Spinal cord (tissue), 10 donors: ENCODE measurements around the gene PPP5C. TPM values are rescaled to one million over a fixed set of nuclear protein-coding genes. Genes with fewer than 3 reads are reported as not detected.
"Not testable (repeated sequence)": the region's sequence is repeated elsewhere in the genome, so short reads cannot be mapped to it uniquely, and the experiment has no call there.

Source experiments
- DNase-seq, 6 donors: peaks; one replicate each; pipeline versions ENCODE4 v3.0.0 to v3.0.0-alpha.2; 2013 to 2015; ENCODE audit warnings: low spot score in 6 of 6, low read depth in 4 of 6
- H3K27ac ChIP-seq: one replicate; pipeline ENCODE4 v1.5.1; 2013; ENCODE audit warnings: low read depth, low read length, control low read depth
- H3K27me3 ChIP-seq: one replicate; pipeline ENCODE4 v1.6.1; 2013; ENCODE audit warnings: low read length; ENCODE audit not compliant: control insufficient read depth, insufficient read depth
- H3K36me3 ChIP-seq: one replicate; pipeline ENCODE4 v1.6.1; 2013; ENCODE audit warnings: low read length; ENCODE audit not compliant: control insufficient read depth, insufficient read depth
- H3K4me1 ChIP-seq: one replicate; pipeline ENCODE4 v1.6.1; 2013; ENCODE audit warnings: low read length; ENCODE audit not compliant: control insufficient read depth, insufficient read depth
- H3K4me3 ChIP-seq: one replicate; pipeline ENCODE4 v1.5.1; 2013; ENCODE audit warnings: low read depth, low read length, control low read depth
- H3K9me3 ChIP-seq: one replicate; pipeline ENCODE4 v1.6.1; 2013; ENCODE audit warnings: low read length; ENCODE audit not compliant: control insufficient read depth, insufficient read depth
- WGBS: methylation state at CpG from one replicate; pipeline ENCODE4 v1.1.5; 2013; ENCODE audit warnings: missing lambda C conversion rate; ENCODE audit not compliant: insufficient coverage; 5-methylcytosine and 5-hydroxymethylcytosine counted together
- polyA plus RNA-seq, 2 donors: library from polyadenylated mRNA; unstranded; fragments of 120-200 nt; gene quantifications; one replicate each; pipeline ENCODE4 v1.2.1, GENCODE V29; 2013; ENCODE audit not compliant: insufficient read length in 2 of 2
- total RNA-seq, 2 donors: library from RNA; depleted of rRNA in 1 of 2; stranded (reverse); fragments of 120-200 nt in 1 of 2; fragments of >200 nt in 1 of 2; gene quantifications; one replicate each; pipeline versions ENCODE4 v1.2.3 to v1.2.4, GENCODE V29; 2013 to 2014
- donor health status: healthy.

PPP5C gene
- total and polyA plus RNA-seq, 4 donors = 52.5 to 158 (median 110) TPM

DNA sequence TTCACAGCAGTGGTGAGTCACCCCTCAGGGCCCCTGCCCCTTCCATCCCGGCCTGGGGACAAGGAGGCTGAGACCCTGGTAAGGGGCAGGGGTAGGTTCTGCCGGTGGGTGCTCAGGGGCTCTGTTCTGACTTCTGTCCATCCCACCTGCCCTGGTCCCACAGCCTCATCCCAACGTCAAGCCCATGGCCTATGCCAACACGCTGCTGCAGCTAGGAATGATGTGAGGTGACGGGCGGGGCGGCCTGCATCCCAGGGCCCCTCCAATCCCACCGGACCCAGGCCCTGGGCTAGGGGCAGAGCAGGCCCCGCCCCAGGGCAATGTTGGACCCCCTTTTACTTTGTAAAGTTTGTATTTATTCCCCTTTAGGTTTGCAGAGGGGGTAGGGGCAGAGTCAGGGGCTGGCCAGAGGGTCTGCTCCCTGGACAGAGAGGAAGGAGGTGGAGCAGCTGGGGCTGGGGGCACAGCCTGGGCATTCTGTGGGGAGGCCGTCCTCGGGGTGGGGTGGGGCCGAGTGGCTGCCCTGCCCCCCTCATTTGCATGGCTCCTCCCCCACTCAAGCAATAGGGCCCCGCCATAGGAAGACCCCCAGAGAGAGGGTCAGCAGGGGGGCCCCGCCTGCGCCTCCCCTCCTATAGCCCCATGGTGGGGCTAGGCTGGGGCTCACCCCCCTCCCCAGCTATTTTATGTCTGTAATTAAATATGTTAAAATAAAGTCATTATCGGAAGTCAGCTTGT lies 43.4 kb downstream of the PPP5C start:
- Histone ChIP-seq H3K27ac (no peak overlapping the region), H3K36me3 (peaks cover 76% of the 10 kb centered on the region), H3K27me3 (no peaks in the 10 kb centered on the region), H3K4me3 (no peak overlapping the region), H3K4me1 (peaks cover 19% of the 10 kb centered on the region), H3K9me3 (no peaks in the 10 kb centered on the region)
- DNase-seq = no peak
- WGBS = 95% methylated on average over 9 of the region's 16 CpGs

DNA sequence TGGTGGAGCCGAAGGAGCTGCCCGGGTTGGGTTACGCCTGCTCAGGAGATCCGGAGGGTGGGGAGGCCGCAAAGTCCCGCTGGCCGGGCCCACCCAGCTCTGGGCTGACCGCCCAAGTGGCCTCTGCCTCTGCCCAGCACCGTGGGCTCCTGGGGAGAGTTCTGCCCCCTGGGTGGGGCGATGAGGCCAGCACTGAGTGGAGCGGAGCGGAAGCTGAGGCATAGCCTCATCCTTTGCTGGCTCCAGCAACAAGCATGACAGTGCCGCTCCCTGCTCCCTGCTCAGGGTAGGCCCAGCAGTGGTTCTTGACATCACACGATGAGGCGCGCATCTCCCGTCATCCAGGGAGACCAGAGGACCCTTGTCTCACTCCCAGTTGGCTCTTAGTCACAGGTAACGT lies 44.0 kb downstream of the PPP5C start:
- H3K9me3 ChIP-seq = no peaks in the 10 kb centered on the region
- no peak overlapping the region for H3K27ac ChIP-seq
- DNase-seq = no peak
- no peak overlapping the region for H3K4me3 ChIP-seq
- 91% methylated on average over 18 of the region's 18 CpGs for WGBS
- peaks cover 21% of the 10 kb centered on the region for H3K4me1 ChIP-seq
- peaks cover 70% of the 10 kb centered on the region for H3K36me3 ChIP-seq
- H3K27me3 ChIP-seq = no peaks in the 10 kb centered on the region

DNA sequence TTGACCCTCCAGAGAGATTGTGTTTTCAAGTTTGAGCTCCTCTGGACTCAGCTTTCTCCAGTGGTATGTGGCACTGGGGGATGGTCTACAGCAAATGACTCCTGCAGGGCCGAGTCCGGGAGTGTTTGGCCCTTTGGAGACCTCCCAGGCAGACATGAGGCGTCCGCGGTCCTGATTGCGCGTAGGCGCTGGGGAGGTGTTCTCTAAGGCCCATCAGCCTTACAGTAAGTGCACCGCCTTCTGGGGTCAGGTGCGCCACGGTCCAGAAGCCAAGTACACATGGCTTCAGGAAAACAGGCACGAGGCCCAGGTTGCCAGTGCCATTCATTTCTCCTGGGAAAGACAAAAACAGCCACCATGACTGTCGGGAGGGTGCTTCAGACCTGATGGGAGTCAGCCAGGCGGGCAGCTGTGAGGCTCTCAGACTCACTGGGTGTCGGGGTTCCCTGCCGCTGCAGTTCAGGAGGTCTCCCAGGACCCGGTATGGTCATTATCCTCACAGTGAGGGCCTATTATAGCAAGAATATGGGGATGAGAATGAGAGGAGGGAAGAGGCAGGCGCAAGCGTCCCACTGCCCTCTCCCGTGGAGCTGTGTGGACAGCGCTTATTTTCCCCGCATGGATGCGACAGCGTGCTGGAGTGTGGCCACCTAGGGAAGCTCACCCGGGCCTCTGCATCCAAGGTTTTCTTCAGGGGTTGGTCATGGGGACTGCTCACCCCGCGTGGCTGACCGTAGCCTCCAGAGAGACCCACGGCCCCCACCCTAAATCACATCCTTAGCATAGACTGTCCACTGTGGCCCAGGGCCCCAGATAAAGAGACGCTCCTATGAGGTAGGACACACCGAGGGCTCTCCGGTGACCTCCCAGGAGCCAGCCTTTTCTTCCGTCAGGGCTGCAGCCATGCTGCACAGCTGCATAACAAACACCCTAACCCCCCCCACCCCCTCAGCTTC lies 44.7 kb downstream of the PPP5C start:
- Histone ChIP-seq H3K4me3 (no peak overlapping the region), H3K4me1 (peaks cover 23% of the 10 kb centered on the region), H3K27ac (peak overlapping the region; percentile 61), H3K9me3 (no peaks in the 10 kb centered on the region), H3K27me3 (no peaks in the 10 kb centered on the region), H3K36me3 (peaks cover 63% of the 10 kb centered on the region)
- WGBS = 78% methylated on average over 30 of the region's 33 CpGs
- no peak for DNase-seq

DNA sequence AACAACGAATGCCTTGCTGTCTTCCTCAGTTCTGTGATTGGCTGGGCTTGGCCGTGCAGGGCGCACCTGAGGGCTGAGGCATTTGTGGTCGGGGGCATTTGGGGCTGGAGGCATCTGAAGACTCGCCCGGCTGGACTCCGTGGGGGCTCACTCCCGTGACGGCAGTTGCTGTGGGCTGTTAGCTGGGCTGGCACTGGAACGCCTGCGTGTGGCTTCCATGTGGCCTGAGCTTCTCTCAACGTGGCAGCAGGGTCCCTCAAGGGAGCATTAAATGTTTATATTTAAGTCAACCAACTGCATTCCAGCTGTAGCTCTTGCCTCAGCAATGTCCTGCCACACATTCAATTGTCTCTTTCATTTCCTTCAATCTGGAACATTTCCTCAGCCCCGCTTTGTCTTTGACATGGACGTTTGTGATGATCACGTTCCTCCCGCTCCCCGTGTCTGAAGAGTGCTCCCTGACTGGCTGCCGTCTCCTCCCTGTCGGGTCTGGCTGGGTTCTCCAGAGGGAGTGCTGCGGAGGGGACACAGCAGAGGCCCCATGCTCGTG lies 45.4 kb downstream of the PPP5C start:
- Histone ChIP-seq H3K36me3 (peaks cover 56% of the 10 kb centered on the region), H3K27me3 (no peaks in the 10 kb centered on the region), H3K4me1 (peaks cover 23% of the 10 kb centered on the region), H3K27ac (peak overlapping the region; percentile 61), H3K9me3 (no peaks in the 10 kb centered on the region), H3K4me3 (no peak overlapping the region)
- WGBS = 41% methylated on average over 14 of the region's 21 CpGs
- peak in 1 of 6 donors; percentile 72 for DNase-seq

DNA sequence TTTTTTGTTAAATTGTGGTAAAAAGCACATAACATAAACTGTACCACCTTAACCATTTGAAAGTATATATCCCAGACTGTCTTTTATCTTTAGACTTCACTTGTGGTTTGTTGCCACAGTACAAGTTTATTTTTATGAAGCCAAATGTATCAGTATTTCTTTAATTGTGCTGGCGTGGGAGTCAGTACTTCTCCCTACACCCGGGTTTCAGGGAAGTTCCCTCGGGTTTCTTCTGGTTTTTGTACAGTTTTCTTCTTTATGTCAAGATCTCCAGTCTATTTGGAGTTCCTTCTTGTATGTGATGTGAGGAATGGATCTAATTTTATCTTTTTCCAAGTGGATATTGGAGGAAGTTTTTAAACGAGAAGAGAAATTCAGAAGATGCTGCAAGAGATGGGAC lies 46.0 kb downstream of the PPP5C start:
- no peak for DNase-seq
- no peaks in the 10 kb centered on the region for H3K9me3 ChIP-seq
- peaks cover 50% of the 10 kb centered on the region for H3K36me3 ChIP-seq
- peaks cover 23% of the 10 kb centered on the region for H3K4me1 ChIP-seq
- no peaks in the 10 kb centered on the region for H3K27me3 ChIP-seq
- no peak overlapping the region for H3K4me3 ChIP-seq
- H3K27ac ChIP-seq = no peak overlapping the region
- no CpG with 5 or more reads among the region's 4 CpGs for WGBS

DNA sequence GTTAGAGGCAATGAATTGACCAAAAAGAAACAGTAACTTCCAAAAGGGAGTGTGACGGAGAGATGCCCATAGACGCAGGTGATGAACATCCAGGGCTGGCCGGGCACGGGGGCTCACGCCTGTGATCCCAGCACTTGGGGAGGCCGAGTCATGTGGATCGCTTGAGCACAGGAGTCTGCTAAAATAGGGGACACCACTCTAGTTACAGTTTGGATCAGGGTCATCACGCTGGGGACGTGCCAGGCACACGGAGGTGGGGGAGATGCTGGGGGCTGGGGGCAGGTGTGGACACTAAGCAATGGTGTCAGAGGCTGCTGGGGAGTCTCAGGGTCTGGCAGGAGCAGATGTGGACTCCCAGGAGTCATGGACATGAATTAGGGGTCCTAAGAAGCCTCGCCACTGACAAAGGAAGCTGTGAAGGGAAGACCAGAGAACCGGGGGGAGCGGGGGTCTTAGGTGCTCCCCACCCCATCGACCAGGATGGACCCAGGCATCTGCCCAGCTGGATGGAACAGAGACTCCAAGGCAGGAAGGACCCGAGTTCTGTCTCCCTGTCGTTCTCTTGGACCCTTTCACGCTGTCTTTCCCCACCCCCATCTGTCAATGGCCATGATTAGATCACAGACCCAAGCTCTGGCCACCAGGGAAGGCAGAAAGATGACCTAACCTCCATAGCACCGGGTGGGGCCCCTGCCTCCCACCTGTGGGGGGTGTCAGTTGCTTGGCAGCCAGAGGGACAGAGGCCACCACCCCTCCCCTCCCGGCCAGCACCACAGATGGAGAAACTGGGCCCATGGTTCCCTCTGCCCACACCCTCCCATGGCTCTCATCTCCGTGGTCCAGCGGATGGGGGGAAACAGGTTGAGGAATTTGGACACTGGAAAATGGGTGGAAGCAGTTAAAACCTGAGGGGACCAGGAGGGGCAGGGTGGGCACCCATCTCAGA lies 46.8 kb downstream of the PPP5C start:
- Histone ChIP-seq H3K36me3 (peaks cover 42% of the 10 kb centered on the region), H3K9me3 (no peaks in the 10 kb centered on the region), H3K27me3 (no peaks in the 10 kb centered on the region), H3K4me1 (peaks cover 23% of the 10 kb centered on the region), H3K4me3 (no peak overlapping the region), H3K27ac (no peak overlapping the region)
- WGBS = 83% methylated on average over 17 of the region's 21 CpGs
- DNase-seq = no peak

DNA sequence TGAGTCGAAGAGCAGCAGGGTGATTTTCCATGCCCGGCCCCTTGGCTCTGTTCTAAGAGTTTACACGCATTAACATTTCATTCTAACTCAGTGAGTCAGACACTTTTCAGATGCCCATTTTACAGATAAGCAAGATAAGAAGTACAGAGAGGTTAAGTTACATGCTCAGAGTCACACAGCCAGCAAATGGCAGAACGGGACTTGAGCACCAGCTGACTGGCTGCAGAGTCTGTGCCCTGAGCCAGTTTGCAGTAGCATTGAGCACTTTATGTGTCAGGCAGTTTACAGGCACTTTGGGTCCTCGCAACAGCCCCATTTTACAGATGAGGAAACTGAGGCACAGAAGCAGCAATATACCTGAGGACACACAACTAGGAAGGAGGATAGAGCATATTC lies 47.5 kb downstream of the PPP5C start:
- Histone ChIP-seq H3K4me3 (no peak overlapping the region), H3K9me3 (no peaks in the 10 kb centered on the region), H3K4me1 (peaks cover 23% of the 10 kb centered on the region), H3K27me3 (no peaks in the 10 kb centered on the region), H3K36me3 (peaks cover 35% of the 10 kb centered on the region), H3K27ac (no peak overlapping the region)
- no peak for DNase-seq
- 100% methylated on average over 2 of the region's 5 CpGs for WGBS

DNA sequence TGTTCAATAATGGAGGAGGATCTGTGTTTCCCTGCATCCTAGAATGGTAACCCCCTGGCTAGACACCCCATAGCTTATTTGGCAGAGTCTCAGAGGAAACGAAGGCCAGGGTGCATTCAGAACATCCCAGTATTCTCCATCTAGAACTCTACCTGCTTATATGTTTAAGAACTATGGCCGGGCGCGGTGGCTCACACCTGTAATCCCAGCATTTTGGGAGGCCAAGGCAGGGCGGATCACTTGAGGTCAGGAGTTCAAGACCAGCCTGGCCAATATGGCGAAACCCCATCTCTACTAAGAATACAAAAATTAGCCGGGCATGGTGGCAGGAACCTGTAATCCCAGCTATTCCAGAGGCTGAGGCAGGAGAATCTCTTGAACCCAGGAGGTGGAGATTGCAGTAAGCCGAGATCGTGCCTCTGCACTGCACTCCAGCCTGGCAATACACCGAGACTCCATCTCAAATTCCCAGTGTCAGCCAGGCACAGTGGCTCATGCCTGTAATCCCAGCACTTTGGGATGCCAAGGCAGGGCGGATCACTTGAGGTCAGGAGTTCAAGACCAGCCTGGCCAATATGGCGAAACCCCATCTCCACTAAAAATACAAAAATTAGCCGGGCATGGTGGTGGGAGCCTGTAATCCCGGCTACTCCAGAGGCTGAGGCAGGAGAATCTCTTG lies 51.1 kb downstream of the PPP5C start:
- DNase-seq, H3K9me3 ChIP-seq, H3K27me3 ChIP-seq, H3K4me3 ChIP-seq, H3K36me3 ChIP-seq, H3K27ac ChIP-seq, H3K4me1 ChIP-seq: not testable (repeated sequence)
- 99% methylated on average over 10 of the region's 14 CpGs for WGBS
